Kidney tubule cell (primary cell): ENCODE data around the gene A4GNT.
A peak's percentile ranks its signal among the peaks of the same experiment; 100 is the strongest.
"Not testable (repeated sequence)": the region's sequence is repeated elsewhere in the genome, so short reads cannot be mapped to it uniquely, and the experiment has no call there.

Experiments
- DNase-seq: peaks from one replicate; pipeline ENCODE4 v3.0.0-alpha.2; 2018; ENCODE audit warnings: low spot score

Gene A4GNT

DNA sequence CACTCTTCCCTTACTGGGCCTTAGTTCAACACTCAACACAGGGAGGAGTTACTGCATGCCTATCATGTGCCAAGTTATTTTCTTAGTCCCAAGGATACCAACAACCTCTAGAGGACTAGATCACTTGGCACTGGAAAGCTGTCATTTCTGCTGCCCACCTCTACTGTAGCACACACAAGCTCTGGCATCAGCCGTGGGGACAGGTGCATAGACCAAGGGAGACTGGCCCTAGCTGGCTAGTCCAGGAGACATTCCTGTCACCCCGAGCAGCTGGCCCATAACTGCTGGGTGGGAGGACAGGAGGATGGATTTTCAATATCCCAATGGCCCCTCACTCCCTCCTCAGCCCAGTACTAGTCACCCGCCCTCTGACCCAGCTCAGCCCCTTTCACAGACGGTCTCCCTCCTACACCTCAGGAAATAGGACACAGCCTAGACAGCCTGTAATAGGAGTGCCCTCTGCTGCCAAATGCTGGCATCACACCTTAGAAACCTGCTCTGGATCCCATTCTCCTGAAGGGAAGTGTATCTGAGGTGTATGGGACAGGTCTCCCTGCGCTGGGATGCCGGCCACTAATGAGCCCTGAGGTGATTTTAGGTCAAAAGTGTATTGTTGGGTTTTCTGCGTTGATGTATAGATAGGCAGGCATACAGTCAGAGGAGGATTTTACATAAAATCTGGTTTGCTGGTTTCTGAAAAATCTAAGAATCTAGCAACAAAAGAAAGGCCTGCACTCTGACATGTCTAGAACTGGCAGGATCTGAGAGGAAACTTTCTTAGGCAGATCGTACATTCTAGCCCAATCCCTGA, 13.4 kb downstream of the A4GNT start:
- peak; percentile 79 for DNase-seq

- peak; percentile 88 for DNase-seq
Measured at GRCh38 chr3:138114988-138115971, 16.9 kb downstream of the A4GNT start, which contains the start of gene DZIP1L. TSS of gene DZIP1L (minus strand) at chr3:138115608. CDS start at chr3:138103971, 11,637 bp downstream.

DNA sequence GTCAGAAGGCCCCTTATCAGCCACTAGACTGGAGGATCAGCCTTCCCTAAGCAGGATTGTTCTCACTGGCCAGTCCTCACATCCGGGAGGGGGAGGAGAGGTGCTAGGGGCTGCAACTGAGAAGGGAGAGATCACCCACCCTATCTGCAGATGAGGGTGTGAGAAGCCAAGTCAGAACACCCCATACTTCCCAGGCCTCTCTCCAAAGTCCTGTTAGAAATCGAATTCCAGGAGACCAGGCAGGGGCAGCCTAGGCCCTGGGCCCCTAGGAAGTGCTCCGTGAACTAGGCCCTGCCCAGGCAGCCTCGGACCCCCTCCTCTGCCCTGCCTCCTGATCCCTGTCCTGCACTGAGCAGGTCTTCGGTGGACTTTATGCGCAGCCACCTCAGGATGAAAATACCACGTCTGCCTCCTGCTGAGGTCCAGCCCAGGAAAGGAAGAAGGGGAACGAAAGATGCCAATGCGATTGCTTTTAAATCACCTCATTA, 17.7 kb downstream of the A4GNT start:
- DNase-seq: peak; percentile 45

- peak; percentile 97 for DNase-seq
Measured at GRCh38 chr3:138113326-138113725, 18.9 kb downstream of the A4GNT start.

- peak; percentile 49 for DNase-seq
Measured at GRCh38 chr3:138112362-138112761, 19.8 kb downstream of the A4GNT start.

DNA sequence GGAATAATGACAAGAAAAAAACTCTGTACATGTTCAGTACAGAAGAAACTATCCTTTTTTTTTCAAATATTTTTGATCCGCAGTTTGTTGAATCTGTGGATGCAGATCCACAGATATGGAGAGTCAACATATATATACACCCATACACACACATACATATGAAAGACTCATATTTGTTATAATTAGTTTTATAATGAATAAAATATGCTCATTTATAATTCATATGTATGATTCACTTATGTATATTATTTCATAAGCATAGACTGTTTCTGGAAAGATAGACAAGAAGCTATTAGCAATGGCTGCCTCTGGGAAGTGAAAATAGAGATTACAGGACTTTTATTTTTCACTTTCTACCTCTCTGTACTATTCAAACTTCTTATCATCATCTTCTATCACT, 26.6 kb downstream of the A4GNT start:
- DNase-seq: no peak

GRCh38 chr3:138103466-138103865, 28.7 kb downstream of the A4GNT start:
- no peak for DNase-seq

DNA sequence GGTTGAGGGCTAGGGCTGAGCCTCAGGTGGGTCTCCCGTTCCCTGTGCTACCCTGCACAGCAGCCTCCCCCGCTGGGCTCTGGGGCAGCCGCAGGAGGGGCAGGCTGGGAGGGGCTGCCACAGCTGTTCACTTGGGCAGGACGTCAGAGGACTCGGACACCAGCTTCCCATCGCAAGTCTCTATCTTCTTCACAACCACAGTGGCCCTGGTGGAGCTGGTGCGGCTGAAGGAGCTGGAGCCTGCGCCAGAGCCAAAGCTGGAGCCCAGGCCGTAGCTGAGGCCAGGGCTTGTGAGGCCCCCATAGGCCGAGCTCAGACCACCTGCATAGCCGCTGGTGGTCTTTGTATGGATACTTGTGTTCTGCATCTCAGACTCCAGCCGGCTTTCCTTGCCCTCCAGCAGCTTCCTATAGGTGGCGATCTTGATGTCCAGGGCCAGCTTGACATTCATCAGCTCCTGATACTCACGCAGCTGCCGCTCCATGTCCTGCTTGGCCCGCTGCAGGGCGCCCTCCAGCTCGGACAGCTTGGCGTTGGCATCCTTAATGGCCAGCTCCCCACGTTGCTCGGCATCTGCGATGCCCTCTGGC, 30.7 kb downstream of the A4GNT start:
- not testable (repeated sequence) for DNase-seq

GRCh38 chr3:138099417-138099816, 32.8 kb downstream of the A4GNT start:
- DNase-seq: no peak

DNA sequence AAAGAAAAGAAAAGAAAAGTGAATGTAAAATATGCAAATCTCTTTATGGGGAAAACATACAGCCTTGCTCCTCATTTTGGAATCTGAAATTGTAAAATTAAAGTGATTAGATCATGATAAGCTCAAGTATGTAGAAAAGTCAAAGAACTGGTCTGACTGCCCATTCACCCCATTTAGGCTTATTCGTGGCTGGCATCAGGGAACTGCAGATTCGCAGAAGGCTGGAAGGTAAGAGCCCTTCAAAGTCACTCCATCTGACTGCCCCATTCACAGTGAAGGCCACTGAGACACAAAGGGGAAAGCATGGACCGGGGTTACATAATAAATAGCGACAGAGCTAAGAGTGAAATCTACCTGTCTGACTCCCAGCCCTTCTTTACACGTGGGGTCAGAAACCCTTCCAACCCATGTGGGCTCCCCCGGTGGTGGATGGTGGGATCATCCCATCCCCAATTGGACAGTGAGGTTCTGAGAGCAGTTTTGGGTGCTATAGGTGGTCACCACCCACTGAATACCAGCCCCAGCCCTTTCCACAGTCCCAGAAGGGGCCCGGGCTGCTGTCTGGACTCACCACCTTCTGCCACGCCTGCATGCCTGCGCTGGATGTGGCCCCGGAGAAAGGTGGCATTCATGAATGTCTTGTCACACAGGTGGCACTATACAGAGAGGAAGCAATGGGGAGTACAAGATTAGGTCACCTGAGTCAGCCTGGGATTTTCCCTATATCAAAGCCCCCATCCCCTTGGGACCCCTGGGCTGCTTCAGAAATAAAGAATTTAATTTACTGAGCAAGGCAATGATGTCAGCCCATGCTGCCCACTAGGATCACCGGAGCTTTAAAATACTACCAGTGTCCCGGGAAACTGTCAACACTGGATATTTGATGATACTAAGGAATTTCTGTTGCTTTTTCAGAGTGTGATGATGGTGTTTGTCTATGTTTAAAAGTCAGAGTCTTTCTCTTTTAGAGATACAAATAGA, 34.7 kb downstream of the A4GNT start:
- DNase-seq: no peak

- no peak for DNase-seq
Measured at GRCh38 chr3:138093721-138094120, 38.5 kb downstream of the A4GNT start.

DNA sequence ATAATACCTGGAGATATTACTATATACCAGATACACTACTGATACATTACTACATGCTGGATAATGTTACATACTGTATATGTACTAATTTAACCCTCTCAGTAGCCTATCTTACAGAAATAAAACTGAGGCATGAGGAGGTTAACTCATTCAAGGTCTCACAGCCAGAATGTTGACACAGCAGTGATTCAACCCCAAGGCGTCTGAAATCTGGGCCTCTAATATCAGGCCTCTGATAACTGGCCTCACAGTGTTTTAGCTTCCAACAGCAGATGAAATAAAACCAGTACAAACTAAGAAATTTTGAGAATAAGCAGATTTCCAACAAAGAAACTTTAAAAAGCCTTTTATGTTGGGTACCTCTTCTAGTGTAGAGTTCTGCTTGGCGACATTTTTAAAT, 40.2 kb downstream of the A4GNT start:
- peak; percentile 45 for DNase-seq

- peak; percentile 45 for DNase-seq
Measured at GRCh38 chr3:138089091-138089490, 43.1 kb downstream of the A4GNT start.

GRCh38 chr3:138085745-138086144, 46.4 kb downstream of the A4GNT start:
- not testable (repeated sequence) for DNase-seq

DNA sequence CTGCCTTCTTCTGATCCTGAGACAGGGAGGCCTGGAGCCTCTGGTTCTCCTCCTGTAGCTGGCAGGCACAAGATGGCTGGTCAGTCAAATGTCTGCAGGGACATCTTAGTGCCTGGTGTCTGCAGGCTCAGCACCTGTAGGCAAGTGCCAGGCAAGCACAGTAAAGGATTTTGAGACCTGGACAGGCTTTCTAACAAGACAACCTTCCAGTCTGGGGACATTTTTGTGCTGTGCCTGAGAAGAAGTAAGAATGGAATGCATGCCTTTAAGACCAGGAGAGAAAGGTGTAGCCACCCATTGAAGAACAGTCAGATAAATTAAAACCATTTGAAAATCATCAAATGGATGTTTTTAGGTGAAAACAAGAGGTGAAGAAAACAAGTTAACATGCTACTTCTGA, 48.0 kb downstream of the A4GNT start:
- no peak for DNase-seq

GRCh38 chr3:138082992-138083386, 49.2 kb downstream of the A4GNT start:
- DNase-seq: no peak

DNA sequence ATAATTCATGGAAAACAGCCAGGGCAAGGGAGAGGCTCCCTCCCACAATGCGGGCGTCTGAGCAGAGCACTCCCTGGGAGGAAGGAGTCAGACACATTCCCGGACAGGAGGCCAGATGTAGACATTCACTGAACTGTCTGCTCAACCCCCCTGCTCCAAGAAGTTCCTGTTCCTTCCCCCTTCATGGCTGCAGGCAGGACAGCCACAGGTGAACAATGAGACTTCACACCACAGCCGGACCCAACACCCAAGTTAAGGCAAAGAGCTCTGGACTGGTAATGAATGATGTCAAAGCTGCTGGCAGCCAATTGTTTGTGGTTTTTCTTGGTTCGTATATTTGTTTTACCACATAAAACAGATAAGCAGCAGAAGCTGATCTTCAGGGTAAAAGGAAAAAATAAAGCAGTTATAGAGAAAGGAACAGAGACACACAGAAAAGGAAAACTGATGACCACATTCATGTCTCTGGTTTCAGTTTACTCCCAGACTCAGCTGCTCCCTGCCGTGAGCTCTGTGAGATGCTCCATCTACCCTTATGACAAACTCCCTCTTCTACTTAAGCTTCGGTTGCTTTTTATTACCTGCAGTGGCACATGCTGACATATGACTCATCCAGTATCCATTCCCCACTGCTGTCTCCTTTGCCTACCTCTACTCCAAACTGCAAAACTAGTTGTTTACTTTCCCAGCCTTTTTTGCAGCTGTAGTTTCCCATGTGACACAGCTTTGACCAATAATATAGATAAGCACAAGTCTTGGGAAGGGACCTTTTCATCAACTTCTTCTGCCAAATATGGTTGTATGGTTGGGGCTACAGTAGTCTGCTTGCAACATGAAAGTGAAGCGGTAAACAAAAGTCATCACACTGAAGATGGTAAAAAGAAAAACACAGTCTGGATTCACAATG, 49.9 kb downstream of the A4GNT start:
- peak; percentile 87 for DNase-seq

DNA sequence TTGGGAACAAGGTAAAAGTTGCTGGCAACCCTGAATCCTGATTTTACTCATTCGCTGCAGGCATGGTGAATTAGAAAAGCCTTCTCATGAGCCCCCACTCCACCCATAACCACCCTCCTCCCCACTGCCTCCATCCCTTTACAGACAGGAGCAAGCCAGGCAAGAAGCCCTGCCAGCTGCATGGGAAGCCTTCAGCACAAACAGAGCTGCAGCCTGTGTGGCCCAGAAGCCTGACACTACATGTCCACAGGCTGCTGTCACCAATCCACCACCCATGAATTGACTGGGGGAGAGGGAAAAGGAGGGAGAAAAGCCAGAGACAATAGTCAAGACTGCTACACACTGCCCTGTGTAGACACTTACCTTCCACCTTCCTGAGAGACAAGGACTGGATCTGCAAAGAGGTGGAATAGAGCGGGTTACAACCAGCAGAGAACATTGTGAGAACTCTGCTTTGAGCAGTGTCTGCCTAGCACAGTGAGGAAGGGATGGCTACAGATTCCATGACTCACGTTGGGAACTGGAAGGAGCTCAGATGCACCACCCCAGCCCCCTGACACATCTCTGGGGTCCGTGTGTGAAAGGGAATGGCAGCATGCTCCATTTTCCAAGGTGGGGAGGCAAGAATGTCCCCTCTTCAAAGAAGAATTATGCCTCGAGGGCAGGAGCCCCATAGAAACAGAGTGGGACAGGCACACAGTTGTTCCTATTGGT, 50.7 kb downstream of the A4GNT start:
- no peak for DNase-seq

DNA sequence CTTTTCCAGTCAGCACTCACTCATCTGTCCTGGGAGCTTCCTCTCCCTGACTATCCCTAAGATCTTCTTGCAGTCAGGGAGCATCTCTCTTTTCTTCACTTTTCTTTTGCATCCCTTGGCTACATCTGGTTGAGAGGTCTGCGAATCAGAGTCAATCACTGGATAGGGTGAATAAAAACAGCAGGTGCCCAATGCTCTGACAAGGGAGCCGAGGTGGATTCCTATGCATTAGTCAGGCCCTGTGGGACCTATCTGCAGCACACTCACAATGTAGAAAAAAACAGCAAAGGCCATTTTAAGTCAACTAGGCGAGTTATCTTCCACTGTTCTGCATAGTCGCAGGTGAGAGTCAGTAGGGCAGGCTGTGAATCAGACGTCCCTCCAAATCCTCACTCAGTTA, 52.3 kb downstream of the A4GNT start:
- peak; percentile 16 for DNase-seq
